IMR-90 (cell line): ENCODE results near the gene CFAP97D1.

Source experiments
- CHD1 ChIP-seq: IDR thresholded peaks from 2 replicates; pipeline ENCODE4 v1.6.1; 2012; ENCODE audit warnings: low read depth, low read length, improper control_type of control experiment
- ELK1 ChIP-seq: fragments of 150-350 bp; IDR thresholded peaks from 2 replicates; pipeline ENCODE4 v1.6.1; 2016; ENCODE audit warnings: low read depth, mild to moderate bottlenecking, low read length, moderate library complexity, borderline replicate concordance
- MAFK ChIP-seq: IDR thresholded peaks from 2 replicates; pipeline ENCODE4 v1.6.1; 2012; ENCODE audit warnings: low read depth, low read length, improper control_type of control experiment
- NFE2L2 ChIP-seq: fragments of 150-350 bp; IDR thresholded peaks from 2 replicates; pipeline ENCODE4 v1.6.1; 2016; ENCODE audit warnings: low read depth, mild to moderate bottlenecking, low read length
- POLR2A ChIP-seq: IDR thresholded peaks from 2 replicates; pipeline ENCODE4 v1.6.1; 2012; ENCODE audit warnings: mild to moderate bottlenecking, low read depth, low read length
- RFX5 ChIP-seq: IDR thresholded peaks from 2 replicates; pipeline ENCODE4 v1.8.0; 2012; ENCODE audit warnings: low read depth, mild to moderate bottlenecking, low read length, moderate library complexity
- SMC3 ChIP-seq: fragments of 150-350 bp; IDR thresholded peaks from 2 replicates; pipeline ENCODE4 v1.6.1; 2016; ENCODE audit warnings: low read depth, mild to moderate bottlenecking, antibody characterized with exemption, low read length, moderate library complexity
- TF ChIP-seq, protein P1 (sequence below): conservative IDR thresholded peaks from 2 replicates; pipeline ENCODE4 v1.5.1; 2012; ENCODE audit warnings: mild to moderate bottlenecking, low read depth, low read length, improper control_type of control experiment

DNA sequence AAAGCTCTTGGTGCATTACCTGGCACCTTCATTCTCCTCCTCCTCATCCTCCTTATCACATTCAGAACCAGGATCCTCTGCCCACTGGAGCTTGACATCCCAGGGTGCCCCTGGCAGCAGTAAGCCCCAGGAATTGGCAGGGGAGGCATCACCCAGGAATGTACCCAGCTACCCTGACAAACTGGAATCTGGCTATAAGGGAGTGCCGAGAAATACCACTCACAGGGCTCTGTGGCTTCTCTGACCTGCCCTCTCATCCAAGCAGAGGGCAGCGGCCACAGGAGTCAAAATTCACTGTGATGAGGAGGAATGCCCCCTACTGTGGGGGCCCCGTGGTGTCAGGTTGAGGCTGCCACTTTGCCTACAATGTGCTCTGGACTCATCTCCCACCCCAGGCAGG, 33.2 kb downstream of the CFAP97D1 start:
- TF ChIP-seq CHD1, result no peak
- no peak for TF ChIP-seq POLR2A
- no peak for TF ChIP-seq RFX5
- TF ChIP-seq, protein P1, sequence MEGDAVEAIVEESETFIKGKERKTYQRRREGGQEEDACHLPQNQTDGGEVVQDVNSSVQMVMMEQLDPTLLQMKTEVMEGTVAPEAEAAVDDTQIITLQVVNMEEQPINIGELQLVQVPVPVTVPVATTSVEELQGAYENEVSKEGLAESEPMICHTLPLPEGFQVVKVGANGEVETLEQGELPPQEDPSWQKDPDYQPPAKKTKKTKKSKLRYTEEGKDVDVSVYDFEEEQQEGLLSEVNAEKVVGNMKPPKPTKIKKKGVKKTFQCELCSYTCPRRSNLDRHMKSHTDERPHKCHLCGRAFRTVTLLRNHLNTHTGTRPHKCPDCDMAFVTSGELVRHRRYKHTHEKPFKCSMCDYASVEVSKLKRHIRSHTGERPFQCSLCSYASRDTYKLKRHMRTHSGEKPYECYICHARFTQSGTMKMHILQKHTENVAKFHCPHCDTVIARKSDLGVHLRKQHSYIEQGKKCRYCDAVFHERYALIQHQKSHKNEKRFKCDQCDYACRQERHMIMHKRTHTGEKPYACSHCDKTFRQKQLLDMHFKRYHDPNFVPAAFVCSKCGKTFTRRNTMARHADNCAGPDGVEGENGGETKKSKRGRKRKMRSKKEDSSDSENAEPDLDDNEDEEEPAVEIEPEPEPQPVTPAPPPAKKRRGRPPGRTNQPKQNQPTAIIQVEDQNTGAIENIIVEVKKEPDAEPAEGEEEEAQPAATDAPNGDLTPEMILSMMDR, result no peak
- TF ChIP-seq SMC3, result no peak
- TF ChIP-seq MAFK, result no peak
- TF ChIP-seq ELK1, result no peak
- TF ChIP-seq NFE2L2, result no peak
